Measurements from ENCODE around the gene COL15A1.

DNA sequence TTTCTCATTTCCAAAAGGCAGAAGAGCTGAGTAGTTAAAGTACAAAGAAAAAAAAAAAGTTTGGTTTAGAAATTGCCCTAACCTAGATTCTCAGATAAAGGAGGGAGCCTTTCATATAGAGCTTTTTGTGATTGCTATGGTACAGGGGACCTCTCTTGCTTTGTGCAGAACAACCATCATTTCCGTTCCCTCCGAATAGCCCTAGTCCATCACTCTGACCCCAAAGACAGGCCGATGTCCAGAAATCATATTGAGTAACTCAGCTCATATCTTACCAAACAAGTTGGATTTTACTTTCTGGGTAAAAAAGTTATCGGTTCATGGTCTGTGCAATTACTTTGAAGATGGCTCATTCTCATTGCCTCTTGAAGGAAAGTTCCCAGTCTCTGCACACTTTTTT lies 36.7 kb upstream of the COL15A1 start:
- TF ChIP-seq POLR2AphosphoS5 (IDR thresholded peaks at IDR 0.05; ENCODE audit: low read depth, low read length) (no peak), FOXP2 (optimal IDR thresholded peaks at IDR 0.05; ENCODE audit: borderline replicate concordance, extremely low read depth, extremely low read length, insufficient read depth) (no peak), SIN3A (IDR thresholded peaks at IDR 0.05; ENCODE audit: borderline replicate concordance, insufficient read depth, low read length) (no peak)
- TF ChIP-seq, protein P1, sequence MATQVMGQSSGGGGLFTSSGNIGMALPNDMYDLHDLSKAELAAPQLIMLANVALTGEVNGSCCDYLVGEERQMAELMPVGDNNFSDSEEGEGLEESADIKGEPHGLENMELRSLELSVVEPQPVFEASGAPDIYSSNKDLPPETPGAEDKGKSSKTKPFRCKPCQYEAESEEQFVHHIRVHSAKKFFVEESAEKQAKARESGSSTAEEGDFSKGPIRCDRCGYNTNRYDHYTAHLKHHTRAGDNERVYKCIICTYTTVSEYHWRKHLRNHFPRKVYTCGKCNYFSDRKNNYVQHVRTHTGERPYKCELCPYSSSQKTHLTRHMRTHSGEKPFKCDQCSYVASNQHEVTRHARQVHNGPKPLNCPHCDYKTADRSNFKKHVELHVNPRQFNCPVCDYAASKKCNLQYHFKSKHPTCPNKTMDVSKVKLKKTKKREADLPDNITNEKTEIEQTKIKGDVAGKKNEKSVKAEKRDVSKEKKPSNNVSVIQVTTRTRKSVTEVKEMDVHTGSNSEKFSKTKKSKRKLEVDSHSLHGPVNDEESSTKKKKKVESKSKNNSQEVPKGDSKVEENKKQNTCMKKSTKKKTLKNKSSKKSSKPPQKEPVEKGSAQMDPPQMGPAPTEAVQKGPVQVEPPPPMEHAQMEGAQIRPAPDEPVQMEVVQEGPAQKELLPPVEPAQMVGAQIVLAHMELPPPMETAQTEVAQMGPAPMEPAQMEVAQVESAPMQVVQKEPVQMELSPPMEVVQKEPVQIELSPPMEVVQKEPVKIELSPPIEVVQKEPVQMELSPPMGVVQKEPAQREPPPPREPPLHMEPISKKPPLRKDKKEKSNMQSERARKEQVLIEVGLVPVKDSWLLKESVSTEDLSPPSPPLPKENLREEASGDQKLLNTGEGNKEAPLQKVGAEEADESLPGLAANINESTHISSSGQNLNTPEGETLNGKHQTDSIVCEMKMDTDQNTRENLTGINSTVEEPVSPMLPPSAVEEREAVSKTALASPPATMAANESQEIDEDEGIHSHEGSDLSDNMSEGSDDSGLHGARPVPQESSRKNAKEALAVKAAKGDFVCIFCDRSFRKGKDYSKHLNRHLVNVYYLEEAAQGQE (IDR thresholded peaks at IDR 0.05; ENCODE audit: insufficient read depth in 1 of 2, low read depth in 2 of 2, low read length in 2 of 2): no peak
